ENCODE results near the gene CEP43. TPM values are rescaled to one million over a fixed set of nuclear protein-coding genes. Genes with fewer than 3 reads are reported as not detected.

The CEP43 gene
- total RNA-seq, 1 donor from 2014 or later = 16.7 TPM

DNA sequence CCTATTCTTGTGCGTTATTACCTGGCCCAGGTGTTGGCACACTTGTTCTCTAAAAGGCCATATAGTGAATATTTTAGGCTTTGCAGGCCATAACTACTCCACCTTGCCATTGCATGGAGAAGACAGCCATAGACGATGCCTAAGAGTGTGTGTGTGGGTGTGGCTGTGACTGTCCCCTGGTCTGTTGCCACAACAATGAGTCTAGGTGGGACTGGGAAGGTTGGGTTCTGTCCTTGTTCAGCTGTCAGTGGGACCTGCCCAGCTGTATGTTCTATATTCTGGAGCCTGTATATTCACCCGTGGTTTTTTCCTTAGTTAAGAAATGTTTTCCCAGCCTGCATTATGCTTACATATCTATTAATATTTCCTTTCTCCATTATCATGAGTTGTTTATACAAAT, 38.6 kb downstream of the CEP43 start:
- Histone ChIP-seq H3K27ac (ENCODE audit: low read depth, low read length) (no peak overlapping the region), H3K36me3 (ENCODE audit: control insufficient read depth in 3 of 3, insufficient read depth in 3 of 3, low read length in 3 of 3) (peaks cover 8 to 23% (median 23%) of the 10 kb centered on the region in 3 donors), H3K4me3 (ENCODE audit: low read length in 3 of 3) (no peak overlapping the region), H3K27me3 (ENCODE audit: control insufficient read depth in 3 of 3, insufficient read depth in 3 of 3, low read length in 3 of 3) (no peaks in the 10 kb centered on the region), H3K9me3 (ENCODE audit: control insufficient read depth in 3 of 3, low read length in 3 of 3) (no peaks in the 10 kb centered on the region), H3K4me1 (ENCODE audit: control insufficient read depth in 3 of 3, insufficient read depth in 3 of 3, low read length in 3 of 3) (no peaks in the 10 kb centered on the region), H3K9ac (ENCODE audit: low read depth in 1 of 3, low read length in 3 of 3) (no peak overlapping the region)

- Histone ChIP-seq H3K4me1 (ENCODE audit: control insufficient read depth in 3 of 3, insufficient read depth in 3 of 3, low read length in 3 of 3) (no peaks in the 10 kb centered on the region), H3K9ac (ENCODE audit: low read depth in 1 of 3, low read length in 3 of 3) (no peak overlapping the region), H3K36me3 (ENCODE audit: control insufficient read depth in 3 of 3, insufficient read depth in 3 of 3, low read length in 3 of 3) (peaks cover 0 to 9% (median 0%) of the 10 kb centered on the region in 3 donors), H3K27ac (ENCODE audit: low read depth, low read length) (no peak overlapping the region), H3K27me3 (ENCODE audit: control insufficient read depth in 3 of 3, insufficient read depth in 3 of 3, low read length in 3 of 3) (no peaks in the 10 kb centered on the region), H3K4me3 (ENCODE audit: low read length in 3 of 3) (no peak overlapping the region), H3K9me3 (ENCODE audit: control insufficient read depth in 3 of 3, low read length in 3 of 3) (no peaks in the 10 kb centered on the region)
These were observed 45.5 kb downstream of the CEP43 start for GRCh38 chr6:167044696-167045095.

DNA sequence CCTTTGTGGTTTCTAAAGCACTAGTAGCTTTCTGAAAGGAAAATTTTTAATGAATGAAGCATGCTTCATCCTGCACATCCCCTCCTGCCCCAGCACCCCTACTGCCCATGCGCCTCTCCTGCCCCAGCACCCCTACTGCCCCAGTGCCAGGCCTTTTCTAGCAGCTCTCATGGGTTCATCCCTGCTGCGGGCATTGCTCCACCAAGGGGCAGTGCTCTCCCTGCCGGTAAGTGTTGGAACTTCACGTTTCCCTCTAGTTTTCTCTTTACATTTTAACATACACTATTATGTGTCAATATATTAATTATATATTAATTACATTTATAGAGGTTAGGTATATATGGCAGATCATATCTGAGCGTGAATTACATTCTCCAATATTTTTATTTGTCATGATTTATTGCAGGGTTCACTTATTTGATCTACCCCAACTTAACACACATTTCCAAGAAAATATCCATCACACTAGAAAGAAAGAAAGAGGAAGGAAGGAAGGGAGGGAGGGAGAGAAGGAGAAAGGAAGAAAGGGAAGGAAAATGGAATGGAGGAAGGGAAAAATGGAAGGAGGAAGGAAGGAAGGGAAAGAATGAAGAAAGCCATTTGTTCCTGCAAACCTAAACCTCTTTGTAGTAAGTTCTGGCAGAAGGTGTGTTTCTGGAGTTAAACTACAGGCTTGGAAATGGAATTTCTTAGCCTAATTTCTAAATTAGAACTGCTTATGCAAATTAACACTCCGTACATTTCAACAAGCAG, 46.8 kb downstream of the CEP43 start:
- no peaks in the 10 kb centered on the region for H3K27me3 ChIP-seq (ENCODE audit: control insufficient read depth in 3 of 3, insufficient read depth in 3 of 3, low read length in 3 of 3)

GRCh38 chr6:167046861-167047495, 47.8 kb downstream of the CEP43 start:
- Histone ChIP-seq H3K4me3 (ENCODE audit: low read length in 3 of 3) (no peak overlapping the region), H3K27ac (ENCODE audit: low read depth, low read length) (no peak overlapping the region), H3K36me3 (ENCODE audit: control insufficient read depth in 3 of 3, insufficient read depth in 3 of 3, low read length in 3 of 3) (no peaks in the 10 kb centered on the region), H3K27me3 (ENCODE audit: control insufficient read depth in 3 of 3, insufficient read depth in 3 of 3, low read length in 3 of 3) (no peaks in the 10 kb centered on the region), H3K9ac (ENCODE audit: low read depth in 1 of 3, low read length in 3 of 3) (no peak overlapping the region), H3K4me1 (ENCODE audit: control insufficient read depth in 3 of 3, insufficient read depth in 3 of 3, low read length in 3 of 3) (no peaks in the 10 kb centered on the region), H3K9me3 (ENCODE audit: control insufficient read depth in 3 of 3, low read length in 3 of 3) (no peaks in the 10 kb centered on the region)

More for the DNA sequence above, 46.8 kb downstream of the CEP43 start:
- Histone ChIP-seq H3K9me3 (ENCODE audit: control insufficient read depth in 3 of 3, low read length in 3 of 3) (no peaks in the 10 kb centered on the region), H3K27ac (ENCODE audit: low read depth, low read length) (no peak overlapping the region), H3K4me1 (ENCODE audit: control insufficient read depth in 3 of 3, insufficient read depth in 3 of 3, low read length in 3 of 3) (no peaks in the 10 kb centered on the region), H3K9ac (ENCODE audit: low read depth in 1 of 3, low read length in 3 of 3) (no peak overlapping the region), H3K36me3 (ENCODE audit: control insufficient read depth in 3 of 3, insufficient read depth in 3 of 3, low read length in 3 of 3) (peaks cover 0 to 3% (median 0%) of the 10 kb centered on the region in 3 donors), H3K4me3 (ENCODE audit: low read length in 3 of 3) (no peak overlapping the region)

DNA sequence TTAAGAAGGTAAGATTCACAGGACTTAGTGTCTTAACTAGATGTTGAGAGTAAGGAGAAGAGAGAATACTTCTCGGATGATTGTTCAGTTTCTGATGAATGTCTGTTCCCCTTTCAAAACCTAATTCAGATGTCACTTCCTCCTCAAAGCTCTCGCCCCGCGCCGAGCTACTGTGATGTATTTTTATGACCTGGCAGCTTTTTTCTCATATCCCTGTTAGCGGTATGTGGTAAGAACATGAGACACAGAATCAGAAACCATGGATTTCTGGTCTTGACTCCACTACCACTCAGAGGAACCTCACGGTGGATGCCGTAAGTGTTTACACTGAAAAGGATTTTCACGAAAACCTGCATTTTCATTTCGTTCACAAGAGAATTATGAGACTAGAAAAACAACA, 48.4 kb downstream of the CEP43 start:
- Histone ChIP-seq H3K9ac (ENCODE audit: low read depth in 1 of 3, low read length in 3 of 3) (no peak overlapping the region), H3K36me3 (ENCODE audit: control insufficient read depth in 3 of 3, insufficient read depth in 3 of 3, low read length in 3 of 3) (no peaks in the 10 kb centered on the region), H3K4me1 (ENCODE audit: control insufficient read depth in 3 of 3, insufficient read depth in 3 of 3, low read length in 3 of 3) (no peaks in the 10 kb centered on the region), H3K9me3 (ENCODE audit: control insufficient read depth in 3 of 3, low read length in 3 of 3) (no peaks in the 10 kb centered on the region), H3K27me3 (ENCODE audit: control insufficient read depth in 3 of 3, insufficient read depth in 3 of 3, low read length in 3 of 3) (no peaks in the 10 kb centered on the region), H3K4me3 (ENCODE audit: low read length in 3 of 3) (no peak overlapping the region), H3K27ac (ENCODE audit: low read depth, low read length) (no peak overlapping the region)

Small RNA genes within 50 kb of the gene (small RNA-seq; reads per million reads assigned to genes)
- gene MIR3939 = not detected

Other genes with a start within 250 kb of the CEP43 start
- gene RNASET2, start 42.8 kb upstream of the CEP43 start, total RNA-seq = 20.9 TPM
- 0.52 TPM for gene CCR6, start 123.7 kb downstream of the CEP43 start, total RNA-seq
- gene GPR31, start 158.6 kb downstream of the CEP43 start, total RNA-seq = not detected